ENCODE measurements around the gene GLTP.

DNA sequence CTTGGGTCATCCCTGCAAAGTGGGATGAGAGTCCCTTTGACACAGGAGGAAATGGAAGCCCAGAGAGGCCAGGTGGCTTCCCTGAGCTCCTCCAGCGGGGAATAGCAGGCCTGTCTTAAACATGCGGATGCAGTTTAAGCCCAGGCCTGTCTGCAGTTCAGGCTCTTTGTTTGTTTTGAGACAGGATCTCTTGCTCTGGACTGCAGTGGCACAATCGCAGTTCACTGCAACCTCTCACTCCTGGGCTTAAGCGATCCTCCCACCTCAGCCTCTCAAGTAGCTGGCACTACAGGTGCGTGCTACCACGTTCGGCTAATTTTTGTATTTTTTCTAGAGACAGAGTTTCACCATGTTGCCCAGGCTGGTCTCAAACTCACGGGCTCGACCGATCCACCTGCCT is 50.7 kb downstream of the GLTP start:
- TF ChIP-seq, protein P1, sequence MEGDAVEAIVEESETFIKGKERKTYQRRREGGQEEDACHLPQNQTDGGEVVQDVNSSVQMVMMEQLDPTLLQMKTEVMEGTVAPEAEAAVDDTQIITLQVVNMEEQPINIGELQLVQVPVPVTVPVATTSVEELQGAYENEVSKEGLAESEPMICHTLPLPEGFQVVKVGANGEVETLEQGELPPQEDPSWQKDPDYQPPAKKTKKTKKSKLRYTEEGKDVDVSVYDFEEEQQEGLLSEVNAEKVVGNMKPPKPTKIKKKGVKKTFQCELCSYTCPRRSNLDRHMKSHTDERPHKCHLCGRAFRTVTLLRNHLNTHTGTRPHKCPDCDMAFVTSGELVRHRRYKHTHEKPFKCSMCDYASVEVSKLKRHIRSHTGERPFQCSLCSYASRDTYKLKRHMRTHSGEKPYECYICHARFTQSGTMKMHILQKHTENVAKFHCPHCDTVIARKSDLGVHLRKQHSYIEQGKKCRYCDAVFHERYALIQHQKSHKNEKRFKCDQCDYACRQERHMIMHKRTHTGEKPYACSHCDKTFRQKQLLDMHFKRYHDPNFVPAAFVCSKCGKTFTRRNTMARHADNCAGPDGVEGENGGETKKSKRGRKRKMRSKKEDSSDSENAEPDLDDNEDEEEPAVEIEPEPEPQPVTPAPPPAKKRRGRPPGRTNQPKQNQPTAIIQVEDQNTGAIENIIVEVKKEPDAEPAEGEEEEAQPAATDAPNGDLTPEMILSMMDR (IDR thresholded peaks at IDR 0.05), result no peak
- TF ChIP-seq POLR2A (IDR thresholded peaks at IDR 0.05), result no peak

Data from heart left ventricle (tissue), 13 donors.